HuH-7 (cell line): ENCODE data around the gene NXN.
"Not testable (repeated sequence)": the region's sequence is repeated elsewhere in the genome, so short reads cannot be mapped to it uniquely, and the experiment has no call there.

ENCODE experiments used
- DNase-seq: peaks from one replicate; pipeline ENCODE4 v3.0.0; 2011; ENCODE audit warnings: low spot score

The NXN gene

GRCh38 chr17:798246-798645 is 181.3 kb downstream of the NXN start:
- DNase-seq, result no peak

GRCh38 chr17:797236-797840 is 182.2 kb downstream of the NXN start:
- no peak for DNase-seq

GRCh38 chr17:796609-797008 is 183.0 kb downstream of the NXN start:
- DNase-seq, result no peak

GRCh38 chr17:795721-796120 is 183.9 kb downstream of the NXN start:
- no peak for DNase-seq

GRCh38 chr17:795276-795675 is 184.3 kb downstream of the NXN start:
- no peak for DNase-seq

- DNase-seq, result no peak
Observed at GRCh38 chr17:794876-795275, 184.7 kb downstream of the NXN start.

- DNase-seq, result no peak
Observed at GRCh38 chr17:792277-792676, 187.3 kb downstream of the NXN start.

- DNase-seq, result no peak
Observed at GRCh38 chr17:791829-792228, 187.7 kb downstream of the NXN start.

- not testable (repeated sequence) for DNase-seq
Observed at GRCh38 chr17:790874-791247, 188.7 kb downstream of the NXN start.

GRCh38 chr17:789931-790873 is 189.4 kb downstream of the NXN start:
- not testable (repeated sequence) for DNase-seq

GRCh38 chr17:789160-789840 is 190.3 kb downstream of the NXN start:
- DNase-seq, result no peak

- no peak for DNase-seq
Observed at GRCh38 chr17:788551-788950, 191.0 kb downstream of the NXN start.

GRCh38 chr17:787641-788221 is 191.8 kb downstream of the NXN start:
- DNase-seq, result no peak

- not testable (repeated sequence) for DNase-seq
Observed at GRCh38 chr17:785901-786300, 193.7 kb downstream of the NXN start.

- no peak for DNase-seq
Observed at GRCh38 chr17:784143-784542, 195.4 kb downstream of the NXN start.

- peak; percentile 82 for DNase-seq
Observed at GRCh38 chr17:781805-782731, 197.5 kb downstream of the NXN start, which contains the start of the genes GLOD4 and MRM3. TSS of gene GLOD4 (minus strand) at chr17:782280. CDS start at chr17:782255, 25 bp downstream. TSS of gene MRM3 (plus strand) at chr17:782353. CDS start at chr17:782379, 26 bp downstream.

GRCh38 chr17:778096-778495 is 201.5 kb downstream of the NXN start:
- DNase-seq, result no peak

GRCh38 chr17:774313-774584 is 205.3 kb downstream of the NXN start:
- DNase-seq, result no peak

- no peak for DNase-seq
Observed at GRCh38 chr17:773467-774312, 205.9 kb downstream of the NXN start.

- no peak for DNase-seq
Observed at GRCh38 chr17:773016-773415, 206.6 kb downstream of the NXN start.

GRCh38 chr17:767076-767475 is 212.5 kb downstream of the NXN start:
- DNase-seq, result no peak
